Neural progenitor cell (in vitro differentiated cells): ENCODE data around the gene RSU1.

Experiments
- CTCF ChIP-seq: fragments of 200-600 bp; sonication (generic); IDR thresholded peaks from 2 replicates; pipeline ENCODE4 v1.5.1; 2017; ENCODE audit warnings: antibody characterized with exemption, mild to moderate bottlenecking
- EZH2 ChIP-seq: fragments of 200-600 bp; sonication (generic); IDR thresholded peaks from 2 replicates; pipeline ENCODE4 v1.6.1; 2017; ENCODE audit warnings: antibody characterized with exemption, mild to moderate bottlenecking, moderate library complexity
- EZH2phosphoT487 ChIP-seq: fragments of 200-600 bp; sonication (generic); IDR thresholded peaks from 2 replicates; pipeline ENCODE4 v1.6.1; 2017; ENCODE audit warnings: antibody characterized with exemption

DNA sequence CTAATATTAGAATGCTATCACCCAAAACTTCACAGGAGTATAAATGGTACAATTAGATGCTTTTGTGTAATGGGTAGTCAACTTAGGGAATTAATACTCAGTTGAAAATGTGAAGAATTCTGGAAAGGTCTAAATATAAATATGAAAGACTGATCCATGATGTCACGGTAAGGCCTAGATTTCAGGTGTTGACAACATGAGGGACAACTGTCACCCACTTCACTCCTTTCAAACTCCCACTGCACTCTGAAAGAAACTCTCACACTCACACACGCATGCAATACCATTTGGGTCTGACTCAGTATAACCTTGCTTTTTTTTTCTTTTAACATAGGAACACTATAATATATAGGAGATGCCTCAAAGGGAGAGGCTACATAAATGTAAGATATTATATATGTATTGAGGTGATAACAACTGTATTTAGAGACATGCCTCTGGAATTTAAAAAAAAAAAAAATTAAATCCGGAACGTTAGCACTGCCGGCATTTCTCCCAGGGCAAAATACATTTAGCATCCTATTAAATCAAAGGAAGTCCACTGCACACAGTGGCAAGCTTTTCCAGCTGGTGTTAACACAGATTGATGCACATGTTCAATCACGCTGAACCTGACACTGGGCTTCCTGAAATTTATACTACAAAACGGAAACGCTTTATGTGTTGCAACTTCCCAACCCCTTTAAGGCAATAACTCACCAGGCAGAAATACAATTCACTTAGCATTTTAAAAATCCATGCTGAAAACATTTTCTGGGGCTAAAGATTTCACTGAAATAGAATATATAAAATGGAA lies 74.9 kb downstream of the RSU1 start:
- no peak for TF ChIP-seq CTCF
- TF ChIP-seq EZH2: no peak
- TF ChIP-seq EZH2phosphoT487: no peak
